Measurements from ENCODE around the gene MAP4K1.
"Not testable (repeated sequence)": the region's sequence is repeated elsewhere in the genome, so short reads cannot be mapped to it uniquely, and the experiment has no call there.

Gene MAP4K1

GRCh38 chr19:38561658-38562057 is 56.1 kb downstream of the MAP4K1 start:
- Mint-ChIP-seq H3K36me3 (no peaks in the 10 kb centered on the region), H3K9me3 (no peaks in the 10 kb centered on the region), H3K4me1 (peaks cover 46% of the 10 kb centered on the region), H3K27me3 (peaks cover 55% of the 10 kb centered on the region), H3K4me3 (no peak overlapping the region), H3K27ac (no peak overlapping the region)
- no peak for DNase-seq
- CTCF ChIA-PET = no interaction called here

DNA sequence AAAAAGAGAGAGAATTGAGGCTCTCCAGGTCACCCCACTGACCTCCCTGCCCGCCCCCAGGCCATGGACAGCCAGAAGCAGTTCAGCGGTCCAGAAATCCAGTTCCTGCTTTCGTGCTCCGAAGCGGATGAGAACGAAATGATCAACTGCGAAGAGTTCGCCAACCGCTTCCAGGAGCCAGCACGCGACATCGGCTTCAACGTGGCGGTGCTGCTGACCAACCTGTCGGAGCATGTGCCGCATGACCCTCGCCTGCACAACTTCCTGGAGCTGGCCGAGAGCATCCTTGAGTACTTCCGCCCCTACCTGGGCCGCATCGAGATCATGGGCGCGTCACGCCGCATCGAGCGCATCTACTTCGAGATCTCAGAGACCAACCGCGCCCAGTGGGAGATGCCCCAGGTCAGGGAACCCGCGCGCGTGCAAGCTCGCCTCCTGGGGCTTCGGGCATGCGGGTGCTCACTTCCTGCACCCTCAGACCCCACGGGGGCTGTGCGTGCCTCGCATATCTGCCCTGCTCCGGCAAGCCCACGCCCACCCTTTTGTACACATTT is 56.6 kb downstream of the MAP4K1 start:
- H3K4me1 Mint-ChIP-seq = peaks cover 48% of the 10 kb centered on the region
- H3K36me3 Mint-ChIP-seq = no peaks in the 10 kb centered on the region
- CTCF ChIA-PET = no interaction called here
- no peaks in the 10 kb centered on the region for H3K9me3 Mint-ChIP-seq
- H3K4me3 Mint-ChIP-seq = no peak overlapping the region
- no peak for DNase-seq
- H3K27ac Mint-ChIP-seq = no peak overlapping the region
- peaks cover 52% of the 10 kb centered on the region for H3K27me3 Mint-ChIP-seq

DNA sequence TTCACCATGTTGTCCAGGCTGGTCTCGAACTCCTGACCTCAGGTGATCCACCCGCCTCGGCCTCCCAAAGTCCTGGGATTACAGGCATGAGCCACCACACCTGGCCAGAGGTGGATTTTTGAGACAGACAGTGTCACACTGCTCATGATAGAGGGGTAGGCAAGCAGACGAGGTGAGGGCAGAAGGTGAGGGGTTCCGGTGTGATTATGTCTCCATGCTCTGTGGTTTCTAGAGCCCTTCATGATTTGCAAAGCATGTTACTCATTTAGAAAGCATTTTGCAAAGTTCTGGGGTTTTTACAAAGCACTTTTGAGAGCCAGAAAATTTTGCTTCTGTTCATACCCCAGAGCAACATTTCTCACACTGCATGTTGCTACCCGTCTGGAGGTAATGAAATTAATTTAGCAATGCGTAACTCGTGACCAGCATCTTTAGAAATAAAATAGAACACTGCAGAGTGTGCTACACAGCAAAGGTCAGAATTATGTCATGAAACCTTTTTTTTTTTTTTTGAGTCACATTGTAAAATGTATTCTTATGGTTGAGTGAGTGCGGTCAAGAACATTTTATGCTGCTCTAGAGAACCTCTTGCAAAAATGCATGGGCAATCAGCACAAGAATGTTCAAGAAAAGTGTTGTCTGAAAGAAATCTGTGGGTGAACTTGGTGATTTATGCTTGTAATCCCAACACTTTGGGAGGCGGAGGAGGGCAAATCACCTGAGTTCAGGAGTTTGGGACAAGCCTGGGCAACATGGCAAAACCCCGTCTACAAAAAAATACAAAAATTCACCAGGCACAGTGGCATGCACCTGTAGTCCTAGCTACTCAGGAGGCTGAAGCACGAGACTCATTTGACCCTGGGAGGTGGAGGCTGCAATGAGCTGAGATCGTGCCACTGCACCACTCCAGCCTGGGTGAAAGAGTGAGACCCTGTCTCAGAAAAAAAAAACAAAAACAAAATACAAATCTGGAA is 58.0 kb downstream of the MAP4K1 start:
- Mint-ChIP-seq H3K9me3 (no peaks in the 10 kb centered on the region), H3K36me3 (no peaks in the 10 kb centered on the region), H3K4me1 (peaks cover 49% of the 10 kb centered on the region), H3K27me3 (peaks cover 38% of the 10 kb centered on the region), H3K4me3 (no peak overlapping the region), H3K27ac (peak overlapping the region; percentile 83)
- peak; percentile 52 for DNase-seq
- CTCF ChIA-PET = no interaction called here

DNA sequence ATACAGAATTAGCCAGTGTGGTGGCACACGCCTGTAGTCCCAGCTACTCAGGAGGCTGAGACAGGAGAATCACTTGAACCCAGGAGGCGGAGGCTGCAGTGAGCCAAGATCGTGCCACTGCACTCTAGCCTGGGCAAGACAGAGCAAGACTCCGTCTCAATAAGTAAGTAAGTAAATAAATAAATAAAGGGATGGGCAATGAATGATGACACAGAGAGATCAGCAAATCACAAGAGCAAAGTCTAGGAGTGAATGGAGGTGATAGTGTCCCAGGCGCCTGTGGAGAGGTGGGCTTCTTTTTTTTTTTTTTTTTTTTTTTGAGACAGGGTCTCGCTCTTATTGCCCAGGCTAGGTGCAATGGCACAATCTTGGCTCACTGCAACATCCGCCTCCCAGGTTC is 58.8 kb downstream of the MAP4K1 start:
- peak overlapping the region; percentile 83 for H3K27ac Mint-ChIP-seq
- H3K36me3 Mint-ChIP-seq, DNase-seq, H3K4me3 Mint-ChIP-seq, H3K9me3 Mint-ChIP-seq, CTCF ChIA-PET: not testable (repeated sequence)
- H3K27me3 Mint-ChIP-seq = peaks cover 30% of the 10 kb centered on the region
- peaks cover 54% of the 10 kb centered on the region for H3K4me1 Mint-ChIP-seq

GRCh38 chr19:38557205-38557799 is 60.5 kb downstream of the MAP4K1 start:
- Mint-ChIP-seq H3K4me3 (no peak overlapping the region), H3K4me1 (peaks cover 50% of the 10 kb centered on the region), H3K9me3 (no peaks in the 10 kb centered on the region), H3K27me3 (peaks cover 17% of the 10 kb centered on the region), H3K27ac (peak overlapping the region; percentile 33), H3K36me3 (no peaks in the 10 kb centered on the region)
- CTCF ChIA-PET = interaction anchor here (1.3 to 2.5 kb wide), 3 partner anchors 42 to 78 kb away, joined by 4 to 9 read pairs (median 5); partner anchors contain the start of genes EIF3K and MAP4K1
- peak; percentile 45 for DNase-seq

- no peak for DNase-seq
- peaks cover 44% of the 10 kb centered on the region for H3K4me1 Mint-ChIP-seq
- H3K9me3 Mint-ChIP-seq = no peaks in the 10 kb centered on the region
- H3K36me3 Mint-ChIP-seq = no peaks in the 10 kb centered on the region
- H3K27ac Mint-ChIP-seq = no peak overlapping the region
- H3K27me3 Mint-ChIP-seq = peaks cover 12% of the 10 kb centered on the region
- H3K4me3 Mint-ChIP-seq = no peak overlapping the region
- CTCF ChIA-PET = interaction anchor here (1.3 to 2.5 kb wide), 3 partner anchors 41 to 78 kb away, joined by 4 to 9 read pairs (median 5); partner anchors contain the start of genes EIF3K and MAP4K1
These were observed 61.1 kb downstream of the MAP4K1 start for GRCh38 chr19:38556521-38557174.

DNA sequence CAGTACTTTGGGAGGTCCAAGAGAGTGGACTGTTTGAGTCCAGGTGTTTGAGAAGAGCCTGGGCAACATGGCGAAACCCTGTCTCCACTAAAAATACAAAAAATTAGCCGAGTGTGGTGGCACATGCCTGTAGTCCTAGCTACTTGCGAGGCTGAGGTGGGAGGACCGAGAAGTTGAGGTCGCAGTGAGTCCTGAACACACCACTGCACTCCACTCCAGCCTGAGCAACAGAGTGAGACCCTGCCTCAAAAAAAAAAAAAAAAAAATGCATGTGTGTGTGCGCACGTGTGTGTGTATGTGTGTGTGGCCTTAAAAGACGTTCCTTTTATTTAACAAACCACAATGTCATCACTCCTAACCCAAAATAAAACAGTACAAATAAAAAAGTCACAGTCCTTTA is 62.6 kb downstream of the MAP4K1 start:
- CTCF ChIA-PET = interaction anchor here (1.0 kb wide), 1 partner anchor 79 kb away, joined by 3 read pairs; no protein-coding TSS in a partner anchor
- Mint-ChIP-seq H3K36me3 (no peaks in the 10 kb centered on the region), H3K4me1 (peaks cover 43% of the 10 kb centered on the region), H3K9me3 (no peaks in the 10 kb centered on the region), H3K27ac (no peak overlapping the region), H3K4me3 (no peak overlapping the region), H3K27me3 (peaks cover 18% of the 10 kb centered on the region)
- DNase-seq = no peak

DNA sequence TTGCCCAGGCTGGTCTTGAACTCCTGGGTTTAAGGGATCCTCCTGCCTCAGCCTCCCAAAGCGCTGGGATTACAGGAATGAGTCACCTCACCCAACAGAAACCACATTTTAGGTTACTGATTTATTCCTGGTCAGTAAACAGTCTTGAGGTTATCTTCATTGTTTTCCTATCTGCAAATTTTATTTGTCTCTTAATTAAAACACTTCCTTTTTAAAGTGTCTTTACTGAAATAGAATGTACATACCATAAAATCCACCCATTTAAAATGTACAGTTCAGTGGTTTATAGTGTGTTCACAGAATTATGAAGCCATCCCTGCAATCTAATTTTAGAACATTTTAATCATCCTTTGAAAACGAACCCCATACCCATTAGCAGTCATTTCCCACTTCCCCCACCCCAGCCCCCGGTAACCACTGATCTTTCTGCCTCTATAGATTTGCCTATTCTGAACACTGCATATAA is 63.0 kb downstream of the MAP4K1 start:
- Mint-ChIP-seq H3K27me3 (peaks cover 15% of the 10 kb centered on the region), H3K4me1 (peaks cover 38% of the 10 kb centered on the region), H3K27ac (no peak overlapping the region), H3K36me3 (no peaks in the 10 kb centered on the region), H3K9me3 (no peaks in the 10 kb centered on the region), H3K4me3 (no peak overlapping the region)
- CTCF ChIA-PET = interaction anchor here (0.6 kb wide), 1 partner anchor 132 kb away, joined by 3 read pairs; no protein-coding TSS in a partner anchor
- no peak for DNase-seq

DNA sequence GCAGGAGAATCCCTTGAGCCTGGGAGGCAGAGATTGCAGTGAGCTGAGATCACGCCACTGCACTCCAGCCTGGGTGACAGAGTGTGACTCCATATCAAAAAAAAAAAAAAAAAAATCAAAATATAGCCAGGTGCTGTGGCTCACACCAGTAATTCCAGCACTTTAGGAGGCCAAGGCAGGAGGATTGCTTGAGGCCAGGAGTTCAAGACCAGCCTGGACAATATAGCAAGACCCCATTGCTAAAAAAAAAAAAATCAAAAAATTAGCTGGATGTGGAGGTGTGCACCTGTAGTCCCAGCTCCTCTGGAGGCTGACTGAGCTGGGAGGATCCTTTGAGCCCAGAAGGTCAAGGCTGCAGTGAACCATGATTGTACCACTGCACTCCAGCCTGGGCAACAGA is 64.5 kb downstream of the MAP4K1 start:
- Mint-ChIP-seq H3K27me3 (peaks cover 16% of the 10 kb centered on the region), H3K4me1 (peaks cover 30% of the 10 kb centered on the region)
- not testable (repeated sequence) for DNase-seq, H3K4me3 Mint-ChIP-seq, H3K27ac Mint-ChIP-seq, H3K9me3 Mint-ChIP-seq, H3K36me3 Mint-ChIP-seq
- CTCF ChIA-PET = interaction anchor here (1.2 kb wide), 1 partner anchor 9 kb away, joined by 8 read pairs; no protein-coding TSS in a partner anchor

DNA sequence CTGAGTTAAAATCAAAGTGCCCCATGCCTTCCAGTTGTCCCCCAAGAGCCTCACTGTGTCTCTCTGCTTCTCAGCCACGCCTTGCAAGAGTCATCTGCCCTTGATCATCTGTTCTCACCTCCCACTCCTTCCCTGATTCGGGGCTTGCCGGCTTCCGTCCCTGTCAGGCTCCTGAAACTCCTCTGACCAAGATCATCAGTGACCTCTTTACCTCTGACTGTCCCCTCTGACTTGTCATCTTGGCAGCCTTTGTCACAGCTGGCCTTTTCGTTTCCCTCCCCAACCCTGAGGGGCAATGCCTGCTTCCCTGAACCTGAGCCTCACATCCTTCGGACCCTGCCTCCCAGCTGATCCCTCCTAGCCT is 66.3 kb downstream of the MAP4K1 start:
- Mint-ChIP-seq H3K27me3 (peaks cover 13% of the 10 kb centered on the region), H3K36me3 (no peaks in the 10 kb centered on the region), H3K4me3 (no peak overlapping the region), H3K9me3 (no peaks in the 10 kb centered on the region), H3K27ac (no peak overlapping the region), H3K4me1 (peaks cover 22% of the 10 kb centered on the region)
- CTCF ChIA-PET = interaction anchor here (0.6 kb wide), 1 partner anchor 79 kb away, joined by 4 read pairs; no protein-coding TSS in a partner anchor
- no peak for DNase-seq

DNA sequence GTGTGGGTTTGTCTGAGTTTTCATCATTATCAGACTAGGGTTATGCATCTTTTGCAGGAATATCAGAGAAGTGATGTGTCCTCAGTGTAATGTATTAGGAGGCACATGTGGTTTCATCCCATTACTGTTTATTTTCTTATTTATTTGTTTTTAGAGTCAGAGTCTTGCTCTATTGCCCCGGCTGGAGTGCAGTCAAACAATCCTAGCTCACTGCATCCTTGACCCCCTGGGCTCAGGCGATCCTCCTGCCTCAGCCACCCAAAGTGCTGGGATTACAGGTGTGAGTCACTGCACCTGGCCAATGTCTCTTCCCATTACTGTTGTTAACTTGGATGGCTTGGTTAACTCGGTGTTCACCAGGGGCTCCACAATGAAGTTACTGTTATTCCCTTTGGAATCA is 67.4 kb downstream of the MAP4K1 start:
- DNase-seq = no peak
- H3K27me3 Mint-ChIP-seq = peaks cover 13% of the 10 kb centered on the region
- no peaks in the 10 kb centered on the region for H3K36me3 Mint-ChIP-seq
- no peak overlapping the region for H3K4me3 Mint-ChIP-seq
- CTCF ChIA-PET = no interaction called here
- H3K4me1 Mint-ChIP-seq = peaks cover 20% of the 10 kb centered on the region
- H3K9me3 Mint-ChIP-seq = no peaks in the 10 kb centered on the region
- H3K27ac Mint-ChIP-seq = no peak overlapping the region

DNA sequence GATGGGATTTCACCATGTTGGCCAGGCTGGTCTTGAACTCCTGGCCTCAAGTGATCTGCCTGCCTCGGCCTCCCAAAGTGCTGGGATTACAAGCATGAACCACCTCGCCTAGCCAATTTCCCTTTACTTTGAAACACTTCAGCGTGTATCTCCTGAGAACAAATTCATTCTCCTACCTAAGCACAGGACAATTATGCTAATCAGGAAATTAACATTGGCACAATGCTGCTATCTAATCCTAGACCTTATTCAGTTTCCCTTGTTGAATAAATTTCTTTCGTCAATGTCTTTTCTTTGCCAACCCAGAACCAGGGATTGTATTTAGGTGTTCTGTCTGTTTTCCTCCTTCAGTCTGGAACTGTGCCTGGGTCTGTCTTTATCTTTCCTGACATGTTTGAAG is 67.8 kb downstream of the MAP4K1 start:
- peaks cover 22% of the 10 kb centered on the region for H3K4me1 Mint-ChIP-seq
- no peak overlapping the region for H3K27ac Mint-ChIP-seq
- peaks cover 13% of the 10 kb centered on the region for H3K27me3 Mint-ChIP-seq
- H3K4me3 Mint-ChIP-seq = no peak overlapping the region
- no peaks in the 10 kb centered on the region for H3K36me3 Mint-ChIP-seq
- H3K9me3 Mint-ChIP-seq = no peaks in the 10 kb centered on the region
- DNase-seq = no peak
- CTCF ChIA-PET = no interaction called here

GRCh38 chr19:38549061-38549460 is 68.7 kb downstream of the MAP4K1 start:
- DNase-seq = no peak
- H3K4me1 Mint-ChIP-seq = peaks cover 24% of the 10 kb centered on the region
- peaks cover 13% of the 10 kb centered on the region for H3K27me3 Mint-ChIP-seq
- no peak overlapping the region for H3K4me3 Mint-ChIP-seq
- H3K27ac Mint-ChIP-seq = no peak overlapping the region
- CTCF ChIA-PET = no interaction called here
- H3K9me3 Mint-ChIP-seq = no peaks in the 10 kb centered on the region
- peaks cover 2% of the 10 kb centered on the region for H3K36me3 Mint-ChIP-seq

- no peak overlapping the region for H3K27ac Mint-ChIP-seq
- no peaks in the 10 kb centered on the region for H3K9me3 Mint-ChIP-seq
- CTCF ChIA-PET = interaction anchor here (1.0 kb wide), 2 partner anchors 71 to 92 kb away, joined by 3 to 4 read pairs; partner anchors contain the start of genes EIF3K and MAP4K1
- no peak overlapping the region for H3K4me3 Mint-ChIP-seq
- peaks cover 13% of the 10 kb centered on the region for H3K27me3 Mint-ChIP-seq
- H3K36me3 Mint-ChIP-seq = peaks cover 2% of the 10 kb centered on the region
- H3K4me1 Mint-ChIP-seq = peaks cover 29% of the 10 kb centered on the region
- DNase-seq = no peak
These were observed 70.3 kb downstream of the MAP4K1 start for GRCh38 chr19:38547421-38547820.
